Fibroblast of gingiva (primary cell): Measurements from ENCODE around the gene CCM2L.
"Not testable (repeated sequence)": the region's sequence is repeated elsewhere in the genome, so short reads cannot be mapped to it uniquely, and the experiment has no call there.

Source experiments
- DNase-seq: peaks from one replicate; pipeline ENCODE4 v3.0.0-alpha.2; 2011; ENCODE audit warnings: low read depth

Gene CCM2L

GRCh38 chr20:32029561-32029960 lies 19.3 kb downstream of the CCM2L start:
- no peak for DNase-seq

- peak; percentile 69 for DNase-seq
Observed at GRCh38 chr20:32031007-32031958, 21.0 kb downstream of the CCM2L start.

DNA sequence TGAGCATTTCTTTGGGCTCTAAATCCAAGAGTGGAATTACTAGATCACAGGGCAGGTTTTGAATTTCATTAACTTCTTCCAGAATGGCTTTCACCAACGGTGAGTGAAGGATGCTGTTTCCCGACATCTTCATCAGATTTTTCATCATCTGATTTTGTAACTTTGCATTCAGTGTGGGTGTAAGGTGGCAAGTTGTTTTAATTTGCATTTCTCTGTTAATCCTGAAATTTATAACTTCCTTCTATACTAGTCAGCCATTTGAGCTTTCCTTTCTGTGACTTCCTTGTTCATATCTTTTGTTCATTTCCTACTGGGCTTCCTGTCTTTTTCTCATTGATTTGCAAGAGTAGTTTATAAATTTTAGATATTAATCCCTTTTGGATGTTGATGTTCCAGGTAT lies 23.1 kb downstream of the CCM2L start:
- DNase-seq, result no peak

- DNase-seq, result not testable (repeated sequence)
Observed at GRCh38 chr20:32033721-32034120, 23.5 kb downstream of the CCM2L start.

- DNase-seq, result peak; percentile 12
Observed at GRCh38 chr20:32034581-32035425, 24.6 kb downstream of the CCM2L start.

DNA sequence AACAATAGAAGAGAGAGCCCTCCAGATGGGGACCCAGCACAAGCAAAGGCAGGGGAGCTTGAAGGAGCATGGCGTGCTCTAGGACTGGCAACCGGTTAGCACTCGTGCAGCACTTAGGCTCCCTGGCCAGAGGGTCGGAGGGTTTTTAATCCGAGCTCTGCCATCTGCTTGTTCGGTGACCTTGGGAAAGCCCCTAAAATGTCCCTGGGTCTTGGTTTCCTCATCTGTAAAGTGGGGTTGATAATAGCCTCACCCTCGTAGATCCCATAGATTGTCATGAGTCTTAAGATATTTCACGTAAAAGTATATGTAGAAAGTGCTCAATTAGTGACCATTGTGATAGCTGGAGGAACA lies 25.2 kb downstream of the CCM2L start:
- no peak for DNase-seq

DNA sequence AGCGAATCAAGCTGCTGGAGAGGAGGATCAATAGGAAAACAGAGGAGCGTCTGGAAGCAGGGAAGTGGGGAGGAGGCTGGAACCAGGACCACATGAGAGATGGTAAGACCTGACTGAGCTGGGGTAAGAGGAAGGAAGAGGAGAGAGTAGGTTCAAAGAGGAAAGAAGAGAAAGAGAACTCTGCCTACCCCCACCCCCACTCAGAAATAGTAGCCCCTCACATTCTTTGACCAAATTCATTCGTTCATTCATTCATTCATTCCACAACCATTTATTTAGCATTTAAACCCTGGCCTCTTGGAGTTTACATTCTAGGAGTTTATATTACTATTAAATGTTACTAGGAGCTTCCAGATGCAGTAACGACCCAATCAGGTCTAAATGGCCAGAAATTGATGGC lies 26.0 kb downstream of the CCM2L start:
- no peak for DNase-seq

GRCh38 chr20:32036716-32037485 lies 26.7 kb downstream of the CCM2L start:
- no peak for DNase-seq

DNA sequence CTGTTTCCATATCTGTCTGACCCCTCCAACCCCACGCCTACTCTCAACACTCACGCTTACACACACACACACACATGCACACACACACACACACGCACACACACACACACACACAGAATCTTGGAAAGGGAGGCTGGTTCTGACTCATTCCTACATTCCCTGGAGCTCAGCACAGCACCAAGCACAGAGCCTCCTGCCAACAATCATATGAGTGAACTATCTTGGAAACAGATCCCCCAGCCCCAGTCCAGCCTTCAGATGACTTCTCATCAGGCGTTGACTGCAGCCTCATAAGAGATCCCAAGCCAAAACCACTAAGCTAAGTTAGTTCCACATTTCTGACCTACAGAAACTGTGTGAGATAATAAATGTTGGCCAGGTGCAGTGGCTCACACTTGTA lies 27.7 kb downstream of the CCM2L start:
- DNase-seq, result peak; percentile 27

GRCh38 chr20:32040142-32040953 lies 30.1 kb downstream of the CCM2L start:
- DNase-seq, result no peak

DNA sequence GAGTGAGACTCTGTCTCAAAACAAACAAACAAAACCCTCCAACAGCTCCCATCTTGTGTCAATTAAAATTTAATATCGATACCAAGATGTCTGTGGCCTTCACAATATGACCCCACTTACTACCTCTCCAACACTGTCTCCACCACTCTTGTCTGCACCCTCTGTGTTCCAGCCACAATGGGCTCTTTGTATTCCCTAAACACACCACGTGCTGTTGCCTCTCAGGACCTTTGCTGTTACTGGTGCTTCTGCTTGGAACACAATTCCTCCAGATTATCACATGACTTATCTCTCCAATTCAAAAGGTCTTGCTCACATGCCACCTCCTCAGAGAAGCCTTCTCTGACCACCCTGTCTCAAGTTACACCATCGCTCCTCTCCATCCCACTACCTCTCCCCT lies 35.8 kb downstream of the CCM2L start:
- no peak for DNase-seq

DNA sequence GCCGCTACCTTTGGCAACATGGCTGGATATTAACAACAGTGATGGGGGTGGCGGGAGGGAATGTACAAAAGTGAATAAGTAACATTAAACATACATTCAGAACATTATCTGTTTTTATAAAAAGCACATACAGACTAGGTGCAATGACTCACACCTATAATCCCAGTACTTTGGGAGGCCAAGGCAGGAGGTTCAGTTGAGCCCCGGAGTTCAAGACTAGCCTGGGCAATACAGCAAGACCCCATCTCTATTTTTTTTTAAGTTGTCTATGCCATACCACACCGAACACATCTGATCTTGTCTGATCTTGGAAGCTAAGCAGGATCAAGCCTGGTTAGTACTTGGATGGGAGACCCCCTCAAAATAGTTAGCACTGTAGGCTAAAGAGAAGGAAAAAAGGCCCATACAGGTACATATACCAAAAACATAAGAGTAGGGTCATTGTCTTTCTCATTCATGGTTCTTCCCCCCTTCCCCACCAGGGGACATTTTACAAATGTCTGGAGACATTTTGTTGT lies 40.1 kb downstream of the CCM2L start:
- DNase-seq, result no peak

DNA sequence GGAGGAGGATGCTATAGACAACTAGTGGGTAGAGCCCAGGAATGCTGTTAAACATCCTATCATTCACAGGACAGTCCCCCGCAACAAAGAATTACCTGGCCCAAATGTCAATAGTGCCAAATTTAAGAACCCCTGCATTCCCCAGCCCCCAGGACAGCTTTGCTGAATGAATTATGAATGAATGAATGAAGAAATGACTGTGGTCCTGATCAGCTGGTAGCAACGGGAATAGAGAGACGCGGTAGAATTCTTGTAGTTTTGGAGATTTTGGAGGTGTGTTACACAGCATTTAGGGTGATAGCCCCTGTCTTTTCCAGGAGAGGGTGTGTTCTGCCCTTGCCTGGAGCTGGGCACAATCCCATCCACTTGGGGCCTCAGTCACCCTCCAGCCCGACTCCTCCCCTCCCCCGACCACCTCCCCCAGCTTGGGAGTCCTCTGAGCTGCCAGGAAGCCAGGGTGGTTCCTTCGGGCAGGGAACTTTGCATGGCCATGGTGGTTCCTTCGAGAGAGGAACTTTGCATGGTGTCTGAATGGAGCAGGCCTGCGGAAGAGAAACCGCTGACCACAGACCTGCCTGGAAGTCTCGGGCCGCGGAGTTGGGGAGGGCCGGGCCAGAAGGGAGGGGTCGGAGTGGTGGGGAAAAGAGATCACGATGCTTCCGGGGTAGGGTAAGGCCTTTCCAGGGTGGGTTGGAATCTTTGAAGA lies 40.8 kb downstream of the CCM2L start:
- no peak for DNase-seq

DNA sequence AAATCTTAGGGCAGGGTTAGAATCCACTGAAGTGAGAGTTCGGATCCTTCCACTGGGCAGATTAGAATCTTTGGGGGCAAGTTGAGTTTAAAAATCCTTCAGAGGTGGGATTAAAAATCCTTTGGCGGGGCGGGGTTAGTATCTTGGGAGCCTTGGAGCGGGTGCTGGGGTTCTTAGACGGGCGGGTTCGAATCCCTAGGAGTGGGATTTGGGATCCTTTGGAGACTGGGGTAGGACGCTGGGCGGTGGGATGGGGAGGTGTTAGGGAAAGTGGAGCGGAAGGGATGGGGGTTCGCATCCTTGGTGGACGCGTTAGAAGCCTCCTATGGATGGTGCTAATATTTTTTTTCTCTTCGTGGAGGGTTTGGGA lies 41.5 kb downstream of the CCM2L start:
- no peak for DNase-seq

DNA sequence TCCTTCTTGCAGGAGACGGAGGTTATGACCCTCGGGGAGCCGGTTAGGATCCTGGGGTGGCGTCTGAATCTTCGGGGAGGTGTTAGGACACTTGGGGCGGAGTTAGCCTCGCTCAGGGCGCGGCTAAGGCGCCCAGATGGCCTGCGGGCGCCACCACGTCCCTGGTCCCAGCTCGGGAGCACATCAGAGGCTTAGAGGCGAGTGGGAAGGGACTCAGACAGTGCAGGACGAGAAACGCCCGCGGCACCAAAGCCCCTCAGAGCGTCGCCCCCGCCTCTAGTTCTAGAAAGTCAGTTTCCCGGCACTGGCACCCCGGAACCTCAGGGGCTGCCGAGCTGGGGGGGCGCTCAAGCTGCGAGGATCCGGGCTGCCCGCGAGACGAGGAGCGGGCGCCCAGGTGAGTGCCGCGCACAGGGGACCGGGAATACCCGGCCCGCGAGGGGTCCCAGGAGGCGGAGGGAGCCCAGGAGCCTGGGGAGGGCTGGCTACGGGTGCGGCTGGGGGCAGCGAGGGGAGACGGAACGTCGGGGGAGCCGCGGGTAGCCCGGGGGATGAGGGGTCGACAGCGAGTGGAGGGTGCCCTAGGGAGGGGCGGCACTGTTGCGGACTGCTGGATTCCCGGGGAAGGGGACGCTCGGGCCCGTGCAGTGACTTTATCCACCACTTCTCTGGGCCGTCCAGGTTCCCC lies 42.0 kb downstream of the CCM2L start, which contains the start of gene HCK:
HCK (plus strand) TSS at position 153 of the 688 bp plus-strand sequence.
- no peak for DNase-seq

DNA sequence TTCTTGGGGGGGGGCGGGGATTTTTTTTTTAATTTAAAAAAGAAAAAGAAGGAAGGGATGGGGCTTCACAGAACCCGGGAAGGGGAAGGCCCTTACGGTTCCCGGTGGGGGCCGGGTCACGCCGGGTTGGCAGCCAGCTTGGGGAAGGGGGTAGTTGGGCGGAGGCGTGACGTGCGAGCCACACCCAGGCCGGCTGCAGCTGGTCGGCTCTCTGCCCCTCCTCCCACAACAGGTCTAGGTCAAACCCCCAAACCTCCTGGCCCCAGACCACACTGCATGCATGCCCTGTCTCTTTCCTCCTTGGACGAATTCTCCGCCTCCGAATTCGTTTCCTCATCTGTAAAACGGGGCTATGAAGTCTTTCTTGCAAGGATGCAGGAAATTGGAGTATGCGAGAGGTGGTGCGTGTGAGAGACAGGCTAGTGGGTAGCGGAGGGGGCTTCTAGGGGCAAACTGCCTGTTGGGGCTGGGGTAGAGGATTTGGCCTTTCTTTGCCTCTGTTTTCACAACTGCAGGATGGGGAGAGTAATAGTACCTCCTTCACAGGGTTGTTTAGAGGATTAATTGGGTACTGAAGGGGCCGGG lies 42.6 kb downstream of the CCM2L start:
- no peak for DNase-seq

- DNase-seq, result no peak
Observed at GRCh38 chr20:32053648-32054047, 43.4 kb downstream of the CCM2L start.

GRCh38 chr20:32056708-32057483 lies 46.7 kb downstream of the CCM2L start:
- no peak for DNase-seq
